Smooth muscle cell of bladder (primary cell): ENCODE data around the gene CHMP4B. TPM values are rescaled to one million over a fixed set of nuclear protein-coding genes. Genes with fewer than 3 reads are reported as not detected.

ENCODE experiments used
- total RNA-seq: library from RNA; depleted of rRNA; stranded (reverse); fragments of >200 nt; gene quantifications from 2 replicates; pipeline ENCODE4 v1.2.3, GENCODE V29; 2014

Gene CHMP4B, protein sequence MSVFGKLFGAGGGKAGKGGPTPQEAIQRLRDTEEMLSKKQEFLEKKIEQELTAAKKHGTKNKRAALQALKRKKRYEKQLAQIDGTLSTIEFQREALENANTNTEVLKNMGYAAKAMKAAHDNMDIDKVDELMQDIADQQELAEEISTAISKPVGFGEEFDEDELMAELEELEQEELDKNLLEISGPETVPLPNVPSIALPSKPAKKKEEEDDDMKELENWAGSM
- total RNA-seq = 28.4 and 51.2 TPM in 2 replicates

DNA sequence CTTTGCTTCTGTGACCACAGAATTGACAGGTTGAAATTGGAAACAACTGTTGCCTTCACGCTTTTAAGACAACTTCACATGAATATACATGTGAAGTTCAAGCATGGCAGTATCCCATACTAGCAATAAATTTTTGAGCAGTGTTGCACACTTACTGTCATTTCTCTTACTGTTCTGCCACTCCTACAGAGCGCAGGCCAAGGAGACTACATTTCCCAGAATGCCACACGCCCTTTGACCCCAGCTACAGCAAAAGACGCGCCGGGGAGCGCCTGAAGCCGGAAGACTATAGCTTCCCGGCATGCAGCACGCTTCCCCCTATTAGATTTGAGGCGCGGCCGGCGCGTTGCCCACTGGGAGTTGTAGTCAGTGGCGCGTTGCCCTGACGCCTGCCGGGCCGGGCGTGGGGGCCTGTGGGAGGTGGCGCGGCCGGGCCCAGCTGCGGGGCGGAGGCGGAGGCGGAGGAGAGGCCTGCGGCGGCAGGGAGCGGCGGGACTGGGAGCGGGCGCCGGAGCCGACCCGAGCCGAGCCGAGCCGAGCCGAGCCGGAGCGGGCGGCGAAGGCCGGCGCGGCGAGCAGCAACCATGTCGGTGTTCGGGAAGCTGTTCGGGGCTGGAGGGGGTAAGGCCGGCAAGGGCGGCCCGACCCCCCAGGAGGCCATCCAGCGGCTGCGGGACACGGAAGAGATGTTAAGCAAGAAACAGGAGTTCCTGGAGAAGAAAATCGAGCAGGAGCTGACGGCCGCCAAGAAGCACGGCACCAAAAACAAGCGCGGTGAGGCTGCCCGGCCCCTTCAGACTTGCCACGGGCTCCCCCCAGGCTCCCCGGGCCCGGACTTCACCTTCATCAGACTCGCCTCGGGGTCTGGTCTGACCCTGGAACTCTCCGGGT lies at the start of gene CHMP4B:
Gene CHMP4B, plus strand, starts transcription at position 464 of the 891 bp plus-strand sequence. Its CDS starts 121 bp downstream, at position 585.

Other genes starting within 250 kb of the CHMP4B start
- 0.09 and 0.14 TPM in 2 replicates for gene C20orf144, start 149.0 kb upstream of the CHMP4B start, total RNA-seq
- gene ACTL10, start 144.4 kb upstream of the CHMP4B start, total RNA-seq = 1.3 and 1.9 TPM in 2 replicates
- 24.0 and 33.2 TPM in 2 replicates for gene NECAB3, start 136.9 kb upstream of the CHMP4B start, total RNA-seq
- 1.00 and 1.5 TPM in 2 replicates for gene E2F1, start 125.0 kb upstream of the CHMP4B start, total RNA-seq
- gene PXMP4, start 91.0 kb upstream of the CHMP4B start, total RNA-seq = 5.4 and 5.7 TPM in 2 replicates
- gene ZNF341, start 79.4 kb upstream of the CHMP4B start, total RNA-seq = 0.85 and 1.1 TPM in 2 replicates
- 48.7 and 52.6 TPM in 2 replicates for gene RALY, start 182.6 kb downstream of the CHMP4B start, total RNA-seq